Occipital lobe (tissue), 2 donors: ENCODE measurements around the gene RPS6KA2. TPM values are rescaled to one million over a fixed set of nuclear protein-coding genes. Genes with fewer than 3 reads are reported as not detected.
A peak's percentile ranks its signal among the peaks of the same experiment; 100 is the strongest.
"Not testable (repeated sequence)": the region's sequence is repeated elsewhere in the genome, so short reads cannot be mapped to it uniquely, and the experiment has no call there.

Experiments
- DNase-seq: peaks from one replicate; lab custom pipeline; 2025; lab: John Stamatoyannopoulos, UW
- total RNA-seq: library from RNA; depleted of rRNA; stranded (reverse); fragments of >200 nt; gene quantifications from one replicate; pipeline ENCODE4 v1.2.3, GENCODE V29; 2014

Gene RPS6KA2
- total RNA-seq, 1 donor from 2014 or later = 18.4 TPM

GRCh38 chr6:166405386-166405785 lies 221.7 kb downstream of the RPS6KA2 start:
- no peak for DNase-seq

GRCh38 chr6:166402582-166403277 lies 224.3 kb downstream of the RPS6KA2 start:
- no peak for DNase-seq

GRCh38 chr6:166400649-166401250 lies 226.3 kb downstream of the RPS6KA2 start:
- DNase-seq = peak; percentile 41

- DNase-seq = no peak
These were observed 226.9 kb downstream of the RPS6KA2 start for GRCh38 chr6:166400181-166400580.

- no peak for DNase-seq
These were observed 228.7 kb downstream of the RPS6KA2 start for GRCh38 chr6:166398348-166398747.

- no peak for DNase-seq
These were observed 229.2 kb downstream of the RPS6KA2 start for GRCh38 chr6:166397849-166398248.

GRCh38 chr6:166395778-166396177 lies 231.3 kb downstream of the RPS6KA2 start:
- DNase-seq = no peak

GRCh38 chr6:166395351-166395750 lies 231.7 kb downstream of the RPS6KA2 start:
- DNase-seq = no peak

- no peak for DNase-seq
These were observed 232.8 kb downstream of the RPS6KA2 start for GRCh38 chr6:166394036-166394892.

- no peak for DNase-seq
These were observed 233.6 kb downstream of the RPS6KA2 start for GRCh38 chr6:166393535-166393823.

- not testable (repeated sequence) for DNase-seq
These were observed 234.1 kb downstream of the RPS6KA2 start for GRCh38 chr6:166392755-166393534.

- DNase-seq = no peak
These were observed 237.9 kb downstream of the RPS6KA2 start for GRCh38 chr6:166389119-166389518.

GRCh38 chr6:166388290-166389004 lies 238.6 kb downstream of the RPS6KA2 start:
- no peak for DNase-seq

- no peak for DNase-seq
These were observed 239.3 kb downstream of the RPS6KA2 start for GRCh38 chr6:166387642-166388289.

- DNase-seq = not testable (repeated sequence)
These were observed 240.0 kb downstream of the RPS6KA2 start for GRCh38 chr6:166387098-166387497.

- no peak for DNase-seq
These were observed 240.9 kb downstream of the RPS6KA2 start for GRCh38 chr6:166386111-166386510.

GRCh38 chr6:166383802-166384363 lies 243.2 kb downstream of the RPS6KA2 start:
- DNase-seq = not testable (repeated sequence)

GRCh38 chr6:166382933-166383801 lies 243.9 kb downstream of the RPS6KA2 start, which contains the start of gene MPC1:
TSS of gene MPC1 (minus strand) at chr6:166382940. CDS start at chr6:166382876, 64 bp downstream.
- peak; percentile 95 for DNase-seq

- DNase-seq = no peak
These were observed 244.5 kb downstream of the RPS6KA2 start for GRCh38 chr6:166382500-166382932.
